ENCODE measurements around the gene EDC4.
A peak's percentile ranks its signal among the peaks of the same experiment; 100 is the strongest.

Gene EDC4

DNA sequence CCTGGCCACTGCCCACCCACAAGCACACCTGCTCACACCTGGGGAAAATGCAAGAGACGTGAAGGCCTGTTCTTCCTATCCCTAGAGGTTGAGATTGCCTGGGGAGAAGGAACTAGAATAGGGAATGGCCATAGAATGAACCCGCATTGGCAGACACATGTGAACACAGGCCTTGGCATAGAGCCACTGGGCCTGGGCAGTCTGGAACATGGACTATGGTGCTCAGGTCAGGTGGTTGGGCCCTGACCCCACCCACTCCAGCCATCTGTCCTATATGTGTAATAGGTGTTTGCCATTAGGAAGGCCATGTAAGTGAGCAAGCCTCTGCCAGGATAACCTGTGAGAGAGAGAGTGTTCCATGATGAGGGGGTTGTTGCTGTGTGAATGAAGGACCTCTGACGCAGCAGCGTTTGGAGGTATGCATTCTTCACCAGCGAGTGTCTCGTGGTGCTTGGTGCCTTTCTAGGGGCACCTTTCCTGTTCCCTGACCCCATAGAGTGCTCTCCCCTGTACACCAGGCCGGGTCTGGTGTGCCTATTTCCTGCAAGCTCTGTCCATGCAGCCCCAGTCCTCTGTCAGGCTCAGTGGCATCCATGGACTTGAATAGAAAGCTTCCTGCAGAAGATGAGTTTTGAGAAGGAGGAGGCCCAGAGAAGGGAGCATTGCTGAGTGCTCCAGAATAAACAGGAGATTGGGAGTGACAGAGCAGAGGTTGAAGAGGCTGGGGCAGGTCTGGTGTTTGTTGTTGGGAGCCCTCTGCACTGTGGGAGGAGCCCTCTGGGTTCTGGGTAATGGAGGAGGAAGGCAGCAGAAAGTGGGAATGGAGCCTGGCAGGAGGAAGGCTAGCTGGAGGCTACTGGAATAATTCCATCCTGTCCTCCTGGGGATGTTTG, 43.2 kb downstream of the EDC4 start:
- Histone ChIP-seq H3K27me3 (ENCODE audit: insufficient read depth, low read length, poor library complexity) (no peaks in the 10 kb centered on the region), H3K4me1 (ENCODE audit: control insufficient read depth, low read depth, low read length) (peaks cover 21% of the 10 kb centered on the region), H3K4me2 (ENCODE audit: low read length) (no peak overlapping the region), H3K56ac (ENCODE audit: low read length) (peak overlapping the region; percentile 59), H3K36me3 (ENCODE audit: control insufficient read depth, insufficient read depth, low read length) (no peaks in the 10 kb centered on the region), H3K23ac (ENCODE audit: low read length) (peak overlapping the region; percentile 16), H3K18ac (ENCODE audit: low read length) (peak overlapping the region; percentile 22), H4K8ac (ENCODE audit: low read depth, low read length) (no peak overlapping the region), H3K27ac (ENCODE audit: low read depth, low read length) (peak overlapping the region; percentile 72), H2AK5ac (ENCODE audit: low read length) (peak overlapping the region; percentile 90), H3K79me2 (ENCODE audit: control insufficient read depth, insufficient read depth, low read length) (peaks cover 7% of the 10 kb centered on the region), H3K4me3 (ENCODE audit: low read length) (no peak overlapping the region), H2BK15ac (replicated peaks; ENCODE audit: low read depth) (no peak overlapping the region), H3K9ac (ENCODE audit: low read length) (peak overlapping the region; percentile 10), H3K79me1 (ENCODE audit: low read length) (peaks cover 17% of the 10 kb centered on the region), H3K4ac (ENCODE audit: low read depth, low read length) (peak overlapping the region; percentile 6), H2BK120ac (ENCODE audit: low read depth, low read length) (peak overlapping the region; percentile 9), H4K5ac (ENCODE audit: low read length) (no peak overlapping the region), H2BK5ac (ENCODE audit: low read length) (peak overlapping the region; percentile 88)
- WGBS (ENCODE audit: extremely low coverage, insufficient coverage, low lambda C conversion rate), result no CpG with 5 or more reads among the region's 7 CpGs
- peak; percentile 27 for DNase-seq

DNA sequence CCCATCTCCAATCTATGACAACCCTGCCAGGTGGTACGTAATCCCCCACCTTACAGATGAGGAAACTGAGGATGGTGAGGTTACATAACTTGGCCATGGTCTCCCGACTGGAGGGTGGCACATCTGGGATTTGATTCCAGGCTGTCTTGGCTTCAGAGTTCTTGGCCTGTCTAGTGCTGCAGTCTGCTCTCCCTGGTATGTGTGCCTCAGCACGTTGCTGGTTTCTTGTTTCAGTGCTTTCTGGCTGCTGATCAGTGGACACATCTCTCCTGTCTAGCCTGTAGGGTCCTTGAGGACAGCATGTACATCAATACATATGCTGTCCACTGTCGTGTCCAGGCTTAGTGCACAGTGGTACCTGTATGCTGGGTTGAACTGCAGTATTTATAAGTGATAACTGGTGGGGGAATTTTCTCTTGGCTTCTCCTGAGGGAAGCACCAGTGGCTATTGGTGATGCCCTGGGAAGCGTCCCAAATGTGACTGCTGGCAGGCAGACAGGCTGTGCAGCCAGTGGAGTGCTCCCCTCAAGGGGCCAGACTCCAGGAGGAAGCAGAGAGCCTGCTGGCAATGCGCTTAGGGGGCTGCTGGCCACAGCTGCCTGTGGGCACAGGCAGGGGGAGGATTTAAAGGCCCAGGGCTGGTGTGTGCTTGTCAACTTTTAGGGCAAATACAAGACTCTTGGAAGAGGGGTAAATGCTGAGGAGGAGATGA, 44.4 kb downstream of the EDC4 start:
- Histone ChIP-seq H2BK120ac (ENCODE audit: low read depth, low read length) (no peak overlapping the region), H3K56ac (ENCODE audit: low read length) (peak overlapping the region; percentile 77), H3K79me1 (ENCODE audit: low read length) (peaks cover 15% of the 10 kb centered on the region), H4K5ac (ENCODE audit: low read length) (no peak overlapping the region), H2BK5ac (ENCODE audit: low read length) (peak overlapping the region; percentile 46), H3K4me3 (ENCODE audit: low read length) (no peak overlapping the region), H3K27ac (ENCODE audit: low read depth, low read length) (no peak overlapping the region), H3K4ac (ENCODE audit: low read depth, low read length) (no peak overlapping the region), H2BK15ac (replicated peaks; ENCODE audit: low read depth) (no peak overlapping the region), H3K23ac (ENCODE audit: low read length) (peak overlapping the region; percentile 25), H3K79me2 (ENCODE audit: control insufficient read depth, insufficient read depth, low read length) (peaks cover 7% of the 10 kb centered on the region), H2AK5ac (ENCODE audit: low read length) (peak overlapping the region; percentile 96), H3K9ac (ENCODE audit: low read length) (peak overlapping the region; percentile 14), H3K4me1 (ENCODE audit: control insufficient read depth, low read depth, low read length) (peaks cover 21% of the 10 kb centered on the region), H3K4me2 (ENCODE audit: low read length) (no peak overlapping the region), H3K36me3 (ENCODE audit: control insufficient read depth, insufficient read depth, low read length) (no peaks in the 10 kb centered on the region), H3K18ac (ENCODE audit: low read length) (no peak overlapping the region), H3K27me3 (ENCODE audit: insufficient read depth, low read length, poor library complexity) (no peaks in the 10 kb centered on the region), H4K8ac (ENCODE audit: low read depth, low read length) (no peak overlapping the region)
- DNase-seq, result no peak
- WGBS (ENCODE audit: extremely low coverage, insufficient coverage, low lambda C conversion rate), result no CpG with 5 or more reads among the region's 6 CpGs

DNA sequence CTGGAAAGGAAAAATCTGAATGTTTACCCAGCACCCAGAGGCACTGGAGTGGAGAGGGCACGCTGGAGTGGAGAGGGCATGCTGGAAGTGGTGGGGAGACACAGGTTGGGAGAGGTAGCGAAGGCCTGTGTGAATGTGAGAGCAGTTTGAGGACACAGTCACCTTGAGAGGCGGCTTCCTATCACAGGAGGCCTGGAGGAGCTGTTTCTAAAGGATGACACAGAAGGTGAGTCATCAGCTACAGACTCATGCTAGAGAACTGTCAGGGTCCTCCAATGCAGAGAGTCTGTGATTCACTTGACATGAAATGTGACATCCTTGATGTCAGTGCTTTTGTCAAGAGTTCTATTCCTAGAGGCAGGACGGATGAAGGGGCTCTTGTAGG, 45.0 kb downstream of the EDC4 start:
- Histone ChIP-seq H3K79me2 (ENCODE audit: control insufficient read depth, insufficient read depth, low read length) (peaks cover 7% of the 10 kb centered on the region), H3K79me1 (ENCODE audit: low read length) (peaks cover 15% of the 10 kb centered on the region), H3K56ac (ENCODE audit: low read length) (peak overlapping the region; percentile 77), H3K4me3 (ENCODE audit: low read length) (no peak overlapping the region), H2BK120ac (ENCODE audit: low read depth, low read length) (no peak overlapping the region), H4K8ac (ENCODE audit: low read depth, low read length) (no peak overlapping the region), H3K4me1 (ENCODE audit: control insufficient read depth, low read depth, low read length) (peaks cover 21% of the 10 kb centered on the region), H4K5ac (ENCODE audit: low read length) (no peak overlapping the region), H3K4ac (ENCODE audit: low read depth, low read length) (no peak overlapping the region), H3K18ac (ENCODE audit: low read length) (no peak overlapping the region), H2BK5ac (ENCODE audit: low read length) (peak overlapping the region; percentile 46), H2AK5ac (ENCODE audit: low read length) (peak overlapping the region; percentile 96), H3K27me3 (ENCODE audit: insufficient read depth, low read length, poor library complexity) (no peaks in the 10 kb centered on the region), H3K4me2 (ENCODE audit: low read length) (no peak overlapping the region), H3K27ac (ENCODE audit: low read depth, low read length) (no peak overlapping the region), H3K36me3 (ENCODE audit: control insufficient read depth, insufficient read depth, low read length) (no peaks in the 10 kb centered on the region), H2BK15ac (replicated peaks; ENCODE audit: low read depth) (no peak overlapping the region), H3K9ac (ENCODE audit: low read length) (peak overlapping the region; percentile 14), H3K23ac (ENCODE audit: low read length) (peak overlapping the region; percentile 25)
- peak; percentile 88 for DNase-seq
- WGBS (ENCODE audit: extremely low coverage, insufficient coverage, low lambda C conversion rate), result no CpG with 5 or more reads among the region's 4 CpGs

DNA sequence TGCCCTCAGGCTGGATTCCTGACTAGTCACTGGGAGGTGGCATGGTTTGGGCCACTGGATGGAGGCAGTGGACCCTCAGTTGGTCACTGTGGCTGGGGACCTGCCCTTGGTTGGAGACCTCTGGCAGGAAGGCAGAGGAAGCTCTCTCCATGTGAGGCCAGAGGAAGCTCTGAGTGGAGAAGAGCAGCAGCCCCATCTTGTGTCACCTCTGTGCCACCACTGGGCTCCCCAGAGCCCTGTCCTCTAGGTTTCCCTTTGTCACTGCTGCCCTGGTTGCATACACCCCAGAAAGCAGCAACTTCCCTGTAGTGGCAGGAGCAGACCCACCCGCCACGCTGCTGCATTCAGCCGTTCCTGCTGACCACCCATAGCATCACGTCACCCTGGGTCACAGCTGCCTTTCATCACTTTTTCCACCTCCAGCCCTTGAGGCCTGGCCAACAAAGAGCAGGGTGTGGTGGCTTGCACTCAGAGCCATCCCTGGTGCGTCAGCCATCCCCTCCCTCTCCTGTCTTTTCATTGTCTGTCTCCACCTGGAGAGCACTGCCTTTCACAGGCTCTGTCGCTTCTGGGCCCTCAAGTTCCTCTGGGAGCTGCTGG, 46.9 kb downstream of the EDC4 start:
- WGBS (ENCODE audit: extremely low coverage, insufficient coverage, low lambda C conversion rate), result no CpG with 5 or more reads among the region's 6 CpGs

DNA sequence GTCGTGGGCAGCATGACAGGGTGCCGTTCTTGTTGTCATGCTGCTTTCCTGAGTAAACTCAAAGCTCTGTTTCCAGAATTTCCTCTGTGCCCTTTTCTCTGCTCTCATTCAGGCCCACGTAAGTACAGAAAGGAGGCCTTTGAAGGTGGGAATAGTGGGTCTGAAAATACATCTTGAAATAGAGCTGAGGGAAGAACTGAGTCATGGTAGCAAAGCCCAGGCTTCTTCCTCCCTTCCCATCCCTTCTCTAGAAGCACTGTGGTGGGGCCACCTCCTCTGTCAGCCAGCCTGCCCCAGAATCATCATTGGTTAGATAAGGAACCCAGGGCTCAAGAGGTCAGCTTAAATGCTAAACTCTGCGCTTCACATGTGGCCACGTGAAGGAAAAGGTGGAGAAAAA, 49.4 kb downstream of the EDC4 start:
- Histone ChIP-seq H3K27ac (ENCODE audit: low read depth, low read length) (no peak overlapping the region), H2BK120ac (ENCODE audit: low read depth, low read length) (no peak overlapping the region), H3K4me2 (ENCODE audit: low read length) (no peak overlapping the region), H3K9ac (ENCODE audit: low read length) (no peak overlapping the region), H3K4me1 (ENCODE audit: control insufficient read depth, low read depth, low read length) (peaks cover 7% of the 10 kb centered on the region), H3K36me3 (ENCODE audit: control insufficient read depth, insufficient read depth, low read length) (no peaks in the 10 kb centered on the region), H3K79me2 (ENCODE audit: control insufficient read depth, insufficient read depth, low read length) (peaks cover 2% of the 10 kb centered on the region), H3K4ac (ENCODE audit: low read depth, low read length) (no peak overlapping the region), H3K79me1 (ENCODE audit: low read length) (peaks cover 14% of the 10 kb centered on the region), H3K4me3 (ENCODE audit: low read length) (no peak overlapping the region), H4K8ac (ENCODE audit: low read depth, low read length) (no peak overlapping the region), H3K56ac (ENCODE audit: low read length) (no peak overlapping the region), H4K5ac (ENCODE audit: low read length) (no peak overlapping the region), H3K18ac (ENCODE audit: low read length) (no peak overlapping the region), H3K23ac (ENCODE audit: low read length) (no peak overlapping the region), H3K27me3 (ENCODE audit: insufficient read depth, low read length, poor library complexity) (no peaks in the 10 kb centered on the region), H2AK5ac (ENCODE audit: low read length) (no peak overlapping the region), H2BK15ac (replicated peaks; ENCODE audit: low read depth) (no peak overlapping the region), H2BK5ac (ENCODE audit: low read length) (no peak overlapping the region)
- DNase-seq, result no peak
- no CpG with 5 or more reads among the region's 5 CpGs for WGBS (ENCODE audit: extremely low coverage, insufficient coverage, low lambda C conversion rate)

More for the DNA sequence above, 46.9 kb downstream of the EDC4 start:
- H3K4me1 ChIP-seq (ENCODE audit: control insufficient read depth, low read depth, low read length), result peaks cover 19% of the 10 kb centered on the region
- H3K36me3 ChIP-seq (ENCODE audit: control insufficient read depth, insufficient read depth, low read length), result no peaks in the 10 kb centered on the region
- H3K4me3 ChIP-seq (ENCODE audit: low read length), result no peak overlapping the region
- H3K79me2 ChIP-seq (ENCODE audit: control insufficient read depth, insufficient read depth, low read length), result peaks cover 7% of the 10 kb centered on the region
- H3K27me3 ChIP-seq (ENCODE audit: insufficient read depth, low read length, poor library complexity), result no peaks in the 10 kb centered on the region
- no peak overlapping the region for H3K18ac ChIP-seq (ENCODE audit: low read length)
- H3K23ac ChIP-seq (ENCODE audit: low read length), result peak overlapping the region; percentile 15
- peaks cover 17% of the 10 kb centered on the region for H3K79me1 ChIP-seq (ENCODE audit: low read length)
- peak overlapping the region; percentile 23 for H3K9ac ChIP-seq (ENCODE audit: low read length)
- no peak overlapping the region for H3K4me2 ChIP-seq (ENCODE audit: low read length)
- H2AK5ac ChIP-seq (ENCODE audit: low read length), result no peak overlapping the region
- no peak overlapping the region for H4K5ac ChIP-seq (ENCODE audit: low read length)
- no peak overlapping the region for H2BK120ac ChIP-seq (ENCODE audit: low read depth, low read length)
- peak overlapping the region; percentile 51 for H3K56ac ChIP-seq (ENCODE audit: low read length)
- H3K27ac ChIP-seq (ENCODE audit: low read depth, low read length), result no peak overlapping the region
- DNase-seq, result peak; percentile 66
- no peak overlapping the region for H2BK15ac ChIP-seq (replicated peaks; ENCODE audit: low read depth)
- no peak overlapping the region for H4K8ac ChIP-seq (ENCODE audit: low read depth, low read length)
- H3K4ac ChIP-seq (ENCODE audit: low read depth, low read length), result no peak overlapping the region
- peak overlapping the region; percentile 36 for H2BK5ac ChIP-seq (ENCODE audit: low read length)

Measured in mesendoderm (in vitro differentiated cells).